Hematopoietic multipotent progenitor cell (in vitro differentiated cells): ENCODE results near the gene WNT9A. TPM values are rescaled to one million over a fixed set of nuclear protein-coding genes. Genes with fewer than 3 reads are reported as not detected.

ENCODE experiments used
- small RNA-seq: library from RNA; depleted of rRNA; stranded (forward); fragments of <200 nt; gene quantifications from one replicate; pipeline ENCODE3, GENCODE V24; 2012
- total RNA-seq: library from RNA; depleted of rRNA; stranded (reverse); fragments of >200 nt; gene quantifications from one replicate; pipeline ENCODE4 v1.2.3, GENCODE V29; 2012

The WNT9A gene
- total RNA-seq, 1 donor: 0.27 TPM

Small RNAs within 50 kb of the gene (small RNA-seq; reads per million reads assigned to genes)
- gene MIR5008 (not detected), gene SEPT14P17 (not detected)

Other genes with a start within 250 kb of the WNT9A start
- 53.3 TPM for gene JMJD4, start 212.6 kb downstream of the WNT9A start, total RNA-seq
- gene SNAP47, start 212.5 kb downstream of the WNT9A start, total RNA-seq: 42.8 TPM
- not detected for gene PRSS38, start 132.3 kb downstream of the WNT9A start, total RNA-seq
- not detected for gene WNT3A, start 59.1 kb upstream of the WNT9A start, total RNA-seq
- 272 TPM for gene ARF1, start 134.8 kb upstream of the WNT9A start, total RNA-seq
- gene C1orf35, start 155.4 kb upstream of the WNT9A start, total RNA-seq: 18.6 TPM
- gene MRPL55, start 161.4 kb upstream of the WNT9A start, total RNA-seq: 82.7 TPM
- gene GUK1, start 192.3 kb upstream of the WNT9A start, total RNA-seq: 238 TPM
- 12.7 TPM for gene GJC2, start 202.0 kb upstream of the WNT9A start, total RNA-seq
- 10.8 TPM for gene IBA57, start 217.9 kb upstream of the WNT9A start, total RNA-seq